GM19463 (cell line): ENCODE measurements around the gene KLRB1.
"Not testable (repeated sequence)": the region's sequence is repeated elsewhere in the genome, so short reads cannot be mapped to it uniquely, and the experiment has no call there.

Experiments used
- ATAC-seq: cut with Tn5 transposase; IDR thresholded peaks from one replicate; pipeline ENCODE4 v1.9.1; 2021; ENCODE audit warnings: mild to moderate bottlenecking, moderate library complexity; ENCODE audit not compliant: unreplicated experiment

The KLRB1 gene

GRCh38 chr12:9625019-9625418 lies 17.3 kb upstream of the KLRB1 start:
- no peak for ATAC-seq

GRCh38 chr12:9619411-9620179 lies 11.9 kb upstream of the KLRB1 start:
- ATAC-seq = no peak

GRCh38 chr12:9618906-9619305 lies 11.2 kb upstream of the KLRB1 start:
- not testable (repeated sequence) for ATAC-seq

- ATAC-seq = no peak
Observed at GRCh38 chr12:9617124-9617523, 9.4 kb upstream of the KLRB1 start.

GRCh38 chr12:9615420-9616136 lies 7.9 kb upstream of the KLRB1 start:
- ATAC-seq = no peak

GRCh38 chr12:9610606-9611005 lies 2.9 kb upstream of the KLRB1 start:
- not testable (repeated sequence) for ATAC-seq

- ATAC-seq = no peak
Observed at GRCh38 chr12:9606736-9607372, 862 bp downstream of the KLRB1 start.

- no peak for ATAC-seq
Observed at GRCh38 chr12:9606247-9606646, 1.5 kb downstream of the KLRB1 start.

- no peak for ATAC-seq
Observed at GRCh38 chr12:9605483-9605882, 2.2 kb downstream of the KLRB1 start.

GRCh38 chr12:9604287-9604686 lies 3.4 kb downstream of the KLRB1 start:
- ATAC-seq = no peak

GRCh38 chr12:9600426-9600825 lies 7.3 kb downstream of the KLRB1 start:
- ATAC-seq = not testable (repeated sequence)

- no peak for ATAC-seq
Observed at GRCh38 chr12:9598363-9598762, 9.4 kb downstream of the KLRB1 start.

- no peak for ATAC-seq
Observed at GRCh38 chr12:9597365-9597764, 10.4 kb downstream of the KLRB1 start.

GRCh38 chr12:9590441-9590840 lies 17.3 kb downstream of the KLRB1 start:
- no peak for ATAC-seq

- no peak for ATAC-seq
Observed at GRCh38 chr12:9588749-9589148, 19.0 kb downstream of the KLRB1 start.

GRCh38 chr12:9587987-9588600 lies 19.6 kb downstream of the KLRB1 start:
- ATAC-seq = no peak

GRCh38 chr12:9577729-9578128 lies 30.0 kb downstream of the KLRB1 start:
- not testable (repeated sequence) for ATAC-seq

- not testable (repeated sequence) for ATAC-seq
Observed at GRCh38 chr12:9567151-9567550, 40.6 kb downstream of the KLRB1 start.

- ATAC-seq = not testable (repeated sequence)
Observed at GRCh38 chr12:9566113-9566512, 41.6 kb downstream of the KLRB1 start.

GRCh38 chr12:9564418-9564817 lies 43.3 kb downstream of the KLRB1 start:
- ATAC-seq = not testable (repeated sequence)

- not testable (repeated sequence) for ATAC-seq
Observed at GRCh38 chr12:9562841-9563453, 44.8 kb downstream of the KLRB1 start.
